ENCODE measurements around the gene C16orf95.
"Not testable (repeated sequence)": the region's sequence is repeated elsewhere in the genome, so short reads cannot be mapped to it uniquely, and the experiment has no call there.

Gene C16orf95

GRCh38 chr16:87316923-87317749 is at the start of gene C16orf95:
TSS of gene C16orf95 (minus strand) at chr16:87317392. CDS start at chr16:87317242, 150 bp downstream.
- DNase-seq (ENCODE audit: low spot score): peak; percentile 96

- DNase-seq (ENCODE audit: low spot score): no peak
These were observed 49.7 kb upstream of the C16orf95 start for GRCh38 chr16:87366930-87367329.

- DNase-seq (ENCODE audit: low spot score): no peak
These were observed 49.1 kb upstream of the C16orf95 start for GRCh38 chr16:87366288-87366687.

GRCh38 chr16:87365021-87365713 is 48.0 kb upstream of the C16orf95 start:
- no peak for DNase-seq (ENCODE audit: low spot score)

GRCh38 chr16:87363771-87364455 is 46.7 kb upstream of the C16orf95 start:
- no peak for DNase-seq (ENCODE audit: low spot score)

- not testable (repeated sequence) for DNase-seq (ENCODE audit: low spot score)
These were observed 45.8 kb upstream of the C16orf95 start for GRCh38 chr16:87362828-87363559.

- DNase-seq (ENCODE audit: low spot score): no peak
These were observed 44.9 kb upstream of the C16orf95 start for GRCh38 chr16:87361916-87362619.

GRCh38 chr16:87360862-87361610 is 43.8 kb upstream of the C16orf95 start:
- DNase-seq (ENCODE audit: low spot score): no peak

GRCh38 chr16:87359121-87359520 is 41.9 kb upstream of the C16orf95 start:
- no peak for DNase-seq (ENCODE audit: low spot score)

- DNase-seq (ENCODE audit: low spot score): no peak
These were observed 41.5 kb upstream of the C16orf95 start for GRCh38 chr16:87358696-87359095.

GRCh38 chr16:87358250-87358649 is 41.1 kb upstream of the C16orf95 start:
- DNase-seq (ENCODE audit: low spot score): no peak

- no peak for DNase-seq (ENCODE audit: low spot score)
These were observed 39.3 kb upstream of the C16orf95 start for GRCh38 chr16:87356491-87356853.

- no peak for DNase-seq (ENCODE audit: low spot score)
These were observed 36.4 kb upstream of the C16orf95 start for GRCh38 chr16:87353613-87354012.

- DNase-seq (ENCODE audit: low spot score): no peak
These were observed 35.6 kb upstream of the C16orf95 start for GRCh38 chr16:87352818-87353217.

- no peak for DNase-seq (ENCODE audit: low spot score)
These were observed 34.1 kb upstream of the C16orf95 start for GRCh38 chr16:87351320-87351698.

GRCh38 chr16:87350681-87351319 is 33.6 kb upstream of the C16orf95 start:
- DNase-seq (ENCODE audit: low spot score): peak; percentile 69

GRCh38 chr16:87350031-87350430 is 32.8 kb upstream of the C16orf95 start:
- DNase-seq (ENCODE audit: low spot score): no peak

GRCh38 chr16:87348616-87349157 is 31.5 kb upstream of the C16orf95 start:
- DNase-seq (ENCODE audit: low spot score): no peak

- DNase-seq (ENCODE audit: low spot score): no peak
These were observed 30.9 kb upstream of the C16orf95 start for GRCh38 chr16:87347932-87348615.
